Measurements from ENCODE around the gene SMNDC1.

DNA sequence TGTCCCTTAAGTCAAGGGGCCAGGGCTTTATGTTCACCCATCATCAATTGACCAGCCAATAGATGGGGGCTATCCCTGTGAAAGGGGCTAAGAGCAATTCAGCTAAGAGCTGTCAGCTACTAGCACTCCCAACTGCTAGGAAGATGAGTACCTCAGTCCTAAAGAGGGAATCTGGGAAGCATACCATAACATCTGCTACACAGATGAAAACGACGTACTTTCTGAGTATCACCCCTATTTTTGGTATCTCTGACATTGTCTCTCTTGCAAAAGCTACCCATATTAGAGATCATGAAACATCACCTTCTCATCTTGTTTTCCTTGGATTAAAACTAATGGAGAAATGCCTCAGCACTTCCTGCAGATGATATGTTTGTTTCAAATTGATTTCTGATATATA, 7.5 kb upstream of the SMNDC1 start:
- TF ChIP-seq CTCF (conservative IDR thresholded peaks at IDR 0.05; ENCODE audit: low read length) (no peak), EZH2phosphoT487 (IDR thresholded peaks at IDR 0.05; ENCODE audit: borderline replicate concordance) (no peak)

Measured in Loucy (cell line).